ENCODE measurements around the gene CD1B.
"Not testable (repeated sequence)": the region's sequence is repeated elsewhere in the genome, so short reads cannot be mapped to it uniquely, and the experiment has no call there.

GRCh38 chr1:158336413-158336812 lies 5.1 kb upstream of the CD1B start:
- TF ChIP-seq MYC (IDR thresholded peaks at IDR 0.05; ENCODE audit: low read depth, low read length); POLR2A (IDR thresholded peaks at IDR 0.05; ENCODE audit: extremely low read depth, insufficient read length): not testable (repeated sequence)
